Fibroblast of lung (primary cell): Measurements from ENCODE around the gene HMGXB4. TPM values are rescaled to one million over a fixed set of nuclear protein-coding genes. Genes with fewer than 3 reads are reported as not detected.

Experiments
- DNase-seq, 2 donors: peaks; one replicate each; pipeline versions ENCODE4 v3.0.0 to v3.0.0-alpha.2; 2010; ENCODE audit warnings: low read depth in 2 of 2
- H2AFZ ChIP-seq: 2 replicates; pipeline ENCODE4 v1.5.1; 2012; ENCODE audit warnings: low read length, control low read depth, inconsistent platforms
- H3K27ac ChIP-seq: 2 replicates; pipeline ENCODE4 v1.5.1; 2011; ENCODE audit warnings: low read length, control low read depth; ENCODE audit not compliant: insufficient read depth
- H3K27me3 ChIP-seq: 2 replicates; pipeline ENCODE4 v1.5.1; 2011; ENCODE audit warnings: mild to moderate bottlenecking, low read length; ENCODE audit not compliant: control insufficient read depth, insufficient read depth
- H3K36me3 ChIP-seq: 2 replicates; pipeline ENCODE4 v1.5.1; 2011; ENCODE audit warnings: low read length; ENCODE audit not compliant: control insufficient read depth, insufficient read depth
- H3K4me1 ChIP-seq: 2 replicates; pipeline ENCODE4 v1.5.1; 2011; ENCODE audit warnings: low read length; ENCODE audit not compliant: control insufficient read depth, insufficient read depth; ENCODE audit errors: extremely low read depth
- H3K4me2 ChIP-seq: 2 replicates; pipeline ENCODE4 v1.5.1; 2011; ENCODE audit warnings: low read length, control low read depth; ENCODE audit not compliant: insufficient read depth; ENCODE audit errors: extremely low read depth
- H3K4me3 ChIP-seq, 4 experiments: fragments of 200-600 bp in 1 of 4; sonication (generic) in 1 of 4; replicated peaks in 1 of 4; 2 replicates each; pipeline ENCODE4 v1.5.1; 2011 to 2016; ENCODE audit warnings: low read length in 4 of 4, low read depth in 3 of 4, mild to moderate bottlenecking in 3 of 4, control low read depth in 2 of 4, inconsistent platforms in 1 of 4, mixed read lengths in 1 of 4; ENCODE audit not compliant: insufficient read depth in 1 of 4; ENCODE audit errors: control extremely low read depth in 1 of 4
- H3K79me2 ChIP-seq: 2 replicates; pipeline ENCODE4 v1.5.1; 2012; ENCODE audit warnings: mild to moderate bottlenecking, low read length, inconsistent platforms; ENCODE audit not compliant: control insufficient read depth, insufficient read depth
- H3K9ac ChIP-seq: 2 replicates; pipeline ENCODE4 v1.5.1; 2011; ENCODE audit warnings: mild to moderate bottlenecking, low read length, control low read depth; ENCODE audit not compliant: insufficient read depth
- H3K9me3 ChIP-seq: 2 replicates; pipeline ENCODE4 v1.5.1; 2012; ENCODE audit warnings: low read depth, low read length; ENCODE audit not compliant: control insufficient read depth, insufficient read depth
- H4K20me1 ChIP-seq: 2 replicates; pipeline ENCODE4 v1.5.1; 2011; ENCODE audit warnings: low read length; ENCODE audit not compliant: control insufficient read depth, insufficient read depth; ENCODE audit errors: extremely low read depth
- CTCF ChIP-seq, 2 donors: IDR thresholded peaks in 1 of 2; conservative IDR thresholded peaks in 1 of 2; 1 replicate in 1 of 2; 2 replicates in 1 of 2; pipeline ENCODE4 v1.5.1; 2011 to 2012; ENCODE audit warnings: low read length in 2 of 2, control low read depth in 1 of 2, inconsistent platforms in 1 of 2, low read depth in 1 of 2, mild to moderate bottlenecking in 1 of 2
- EZH2 ChIP-seq: IDR thresholded peaks from 2 replicates; pipeline ENCODE4 v1.5.1; 2012; ENCODE audit warnings: low read length, control low read depth, mild to moderate bottlenecking; ENCODE audit errors: missing control alignments
- polyA plus RNA-seq, 2 donors: library from polyadenylated mRNA; depleted of rRNA in 1 of 2; stranded (reverse) in 1 of 2; unstranded in 1 of 2; fragments of >200 nt; gene quantifications; 2 replicates each; pipeline ENCODE4 v1.2.1, GENCODE V29; 2011 to 2012; ENCODE audit warnings: missing spikeins in 1 of 2
- total RNA-seq: library from RNA; depleted of rRNA; stranded (reverse); fragments of >200 nt; gene quantifications from 2 replicates; pipeline ENCODE4 v1.2.1, GENCODE V29; 2014

The HMGXB4 gene
- total and polyA plus RNA-seq, 2 donors (not counting 1 experiment from before 2014, with no cell fraction given): 17.3 to 31.2 TPM

- no peaks in the 10 kb centered on the region for H4K20me1 ChIP-seq
- peak in 1 of 2 donors; percentile 73 for DNase-seq
- no peaks in the 10 kb centered on the region for H3K79me2 ChIP-seq
- H3K9ac ChIP-seq: no peak overlapping the region
- H3K4me2 ChIP-seq: no peak overlapping the region
- no peaks in the 10 kb centered on the region for H3K27me3 ChIP-seq
- H2AFZ ChIP-seq: no peak overlapping the region
- H3K9me3 ChIP-seq: no peaks in the 10 kb centered on the region
- TF ChIP-seq EZH2 (no peak), CTCF (conservative IDR thresholded peaks at IDR 0.05 in 1 of 2, IDR thresholded peaks at IDR 0.05 in 1 of 2; ENCODE audit: low read depth in 1 of 2, low read length in 2 of 2) (no peak)
- no peaks in the 10 kb centered on the region for H3K4me1 ChIP-seq
- H3K27ac ChIP-seq: no peak overlapping the region
- no peak overlapping the region for H3K4me3 ChIP-seq
- H3K36me3 ChIP-seq: no peaks in the 10 kb centered on the region
Observed at GRCh38 chr22:35219012-35219411, 38.3 kb upstream of the HMGXB4 start.

- H4K20me1 ChIP-seq: no peaks in the 10 kb centered on the region
- no peak overlapping the region for H3K9ac ChIP-seq
- H3K4me1 ChIP-seq: no peaks in the 10 kb centered on the region
- no peak overlapping the region for H3K4me3 ChIP-seq
- TF ChIP-seq EZH2 (no peak), CTCF (conservative IDR thresholded peaks at IDR 0.05 in 1 of 2, IDR thresholded peaks at IDR 0.05 in 1 of 2; ENCODE audit: low read depth in 1 of 2, low read length in 2 of 2) (no peak)
- H3K9me3 ChIP-seq: no peaks in the 10 kb centered on the region
- H2AFZ ChIP-seq: no peak overlapping the region
- DNase-seq: no peak
- H3K27me3 ChIP-seq: no peaks in the 10 kb centered on the region
- H3K36me3 ChIP-seq: no peaks in the 10 kb centered on the region
- H3K4me2 ChIP-seq: no peak overlapping the region
- H3K27ac ChIP-seq: no peak overlapping the region
- H3K79me2 ChIP-seq: no peaks in the 10 kb centered on the region
Observed at GRCh38 chr22:35220221-35220620, 37.1 kb upstream of the HMGXB4 start.

GRCh38 chr22:35225010-35225409 lies 32.3 kb upstream of the HMGXB4 start:
- no peak for TF ChIP-seq EZH2
- TF ChIP-seq CTCF (conservative IDR thresholded peaks at IDR 0.05 in 1 of 2, IDR thresholded peaks at IDR 0.05 in 1 of 2; ENCODE audit: low read depth in 1 of 2, low read length in 2 of 2): no peak
- Histone ChIP-seq H3K9me3 (no peaks in the 10 kb centered on the region), H2AFZ (no peak overlapping the region), H3K27me3 (no peaks in the 10 kb centered on the region), H4K20me1 (no peaks in the 10 kb centered on the region), H3K9ac (no peak overlapping the region), H3K79me2 (no peaks in the 10 kb centered on the region), H3K4me2 (no peak overlapping the region), H3K36me3 (no peaks in the 10 kb centered on the region), H3K4me3 (no peak overlapping the region), H3K4me1 (no peaks in the 10 kb centered on the region), H3K27ac (no peak overlapping the region)
- no peak for DNase-seq
